Stimulated activated CD4-positive, alpha-beta T cell treated with anti-CD3 and anti-CD28 coated beads, Interleukin-2, amount 100 ng/mL, for 48 hours (primary cell): Measurements from ENCODE around the gene PPP1R13L.
"Not testable (repeated sequence)": the region's sequence is repeated elsewhere in the genome, so short reads cannot be mapped to it uniquely, and the experiment has no call there.

Source experiments
- DNase-seq, 2 donors: peaks; one replicate each; pipeline ENCODE4 v3.0.0-alpha.2; 2020

PPP1R13L gene, protein sequence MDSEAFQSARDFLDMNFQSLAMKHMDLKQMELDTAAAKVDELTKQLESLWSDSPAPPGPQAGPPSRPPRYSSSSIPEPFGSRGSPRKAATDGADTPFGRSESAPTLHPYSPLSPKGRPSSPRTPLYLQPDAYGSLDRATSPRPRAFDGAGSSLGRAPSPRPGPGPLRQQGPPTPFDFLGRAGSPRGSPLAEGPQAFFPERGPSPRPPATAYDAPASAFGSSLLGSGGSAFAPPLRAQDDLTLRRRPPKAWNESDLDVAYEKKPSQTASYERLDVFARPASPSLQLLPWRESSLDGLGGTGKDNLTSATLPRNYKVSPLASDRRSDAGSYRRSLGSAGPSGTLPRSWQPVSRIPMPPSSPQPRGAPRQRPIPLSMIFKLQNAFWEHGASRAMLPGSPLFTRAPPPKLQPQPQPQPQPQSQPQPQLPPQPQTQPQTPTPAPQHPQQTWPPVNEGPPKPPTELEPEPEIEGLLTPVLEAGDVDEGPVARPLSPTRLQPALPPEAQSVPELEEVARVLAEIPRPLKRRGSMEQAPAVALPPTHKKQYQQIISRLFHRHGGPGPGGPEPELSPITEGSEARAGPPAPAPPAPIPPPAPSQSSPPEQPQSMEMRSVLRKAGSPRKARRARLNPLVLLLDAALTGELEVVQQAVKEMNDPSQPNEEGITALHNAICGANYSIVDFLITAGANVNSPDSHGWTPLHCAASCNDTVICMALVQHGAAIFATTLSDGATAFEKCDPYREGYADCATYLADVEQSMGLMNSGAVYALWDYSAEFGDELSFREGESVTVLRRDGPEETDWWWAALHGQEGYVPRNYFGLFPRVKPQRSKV

DNA sequence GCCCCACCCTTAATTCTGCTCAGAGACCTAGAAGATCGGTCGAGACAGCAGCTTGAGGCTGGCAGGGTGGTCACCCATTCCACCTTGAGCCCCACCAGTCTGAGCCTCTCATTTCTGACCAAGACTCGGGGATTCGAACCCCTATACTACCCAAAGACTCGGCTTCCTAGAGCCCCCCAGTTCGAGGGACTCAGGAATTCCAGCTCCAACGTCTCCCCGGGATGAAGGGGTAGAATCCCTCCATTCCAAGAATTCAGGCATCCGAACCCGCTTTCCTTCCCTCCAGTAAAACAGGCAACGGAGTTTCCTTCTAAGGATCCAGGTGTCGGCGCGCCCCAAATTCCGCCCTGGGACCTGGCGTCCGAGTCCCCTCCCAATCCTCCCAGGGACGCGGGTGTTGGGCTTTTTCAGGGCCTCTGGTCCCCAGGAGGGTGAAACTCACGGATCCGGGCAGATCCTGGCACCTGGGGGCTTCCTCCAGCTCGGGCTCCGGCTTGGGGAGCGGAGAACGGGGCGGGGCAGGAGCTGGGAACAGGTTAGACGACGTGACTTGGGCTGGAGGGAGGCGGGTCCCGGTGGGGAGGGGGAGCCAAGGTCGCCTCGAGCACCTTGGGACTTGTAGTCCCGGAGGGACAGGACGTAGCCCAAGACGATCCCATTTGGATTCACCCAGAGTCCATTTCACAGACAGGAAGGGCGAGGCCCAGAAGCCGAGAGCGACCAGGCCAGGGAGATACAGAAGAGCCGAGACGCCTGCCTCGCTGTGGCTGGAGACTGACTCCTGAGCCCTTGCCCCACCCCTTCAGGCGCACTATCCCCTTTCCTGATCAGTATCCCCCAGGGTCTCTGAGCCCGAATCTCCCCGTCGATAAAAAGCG, at the start of gene PPP1R13L:
Gene PPP1R13L (minus strand): TSS at position 513 of the 878 bp plus-strand sequence. CDS start 6,751 bp downstream, outside the sequence.
- DNase-seq = peak; percentile 55 to 58

DNA sequence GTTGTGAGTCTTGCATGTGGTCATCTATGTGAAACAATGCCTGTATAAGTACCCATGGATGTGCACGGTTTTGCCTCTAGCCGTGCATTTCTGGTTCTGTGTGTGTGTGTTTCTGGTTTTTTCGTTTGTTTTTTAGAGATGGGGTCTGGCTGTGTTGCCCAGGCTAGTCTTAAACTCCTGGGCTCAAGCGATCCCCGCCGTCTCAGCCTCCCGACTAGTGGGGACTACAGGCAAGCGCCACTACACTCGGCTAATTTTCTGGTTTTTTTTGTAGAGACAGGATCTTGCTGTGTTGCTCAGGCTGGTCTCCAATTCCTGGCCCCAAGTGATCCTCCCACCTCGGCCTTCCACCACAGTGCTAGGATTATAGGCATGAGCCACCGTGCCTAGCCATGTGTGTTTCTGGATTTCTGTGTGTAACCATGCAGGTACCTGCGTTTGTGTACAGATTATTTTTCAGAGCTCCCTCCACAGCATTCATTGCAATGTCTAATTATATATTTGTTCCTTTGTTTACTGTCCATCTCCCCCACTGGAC, 47.0 kb upstream of the PPP1R13L start:
- no peak for DNase-seq

DNA sequence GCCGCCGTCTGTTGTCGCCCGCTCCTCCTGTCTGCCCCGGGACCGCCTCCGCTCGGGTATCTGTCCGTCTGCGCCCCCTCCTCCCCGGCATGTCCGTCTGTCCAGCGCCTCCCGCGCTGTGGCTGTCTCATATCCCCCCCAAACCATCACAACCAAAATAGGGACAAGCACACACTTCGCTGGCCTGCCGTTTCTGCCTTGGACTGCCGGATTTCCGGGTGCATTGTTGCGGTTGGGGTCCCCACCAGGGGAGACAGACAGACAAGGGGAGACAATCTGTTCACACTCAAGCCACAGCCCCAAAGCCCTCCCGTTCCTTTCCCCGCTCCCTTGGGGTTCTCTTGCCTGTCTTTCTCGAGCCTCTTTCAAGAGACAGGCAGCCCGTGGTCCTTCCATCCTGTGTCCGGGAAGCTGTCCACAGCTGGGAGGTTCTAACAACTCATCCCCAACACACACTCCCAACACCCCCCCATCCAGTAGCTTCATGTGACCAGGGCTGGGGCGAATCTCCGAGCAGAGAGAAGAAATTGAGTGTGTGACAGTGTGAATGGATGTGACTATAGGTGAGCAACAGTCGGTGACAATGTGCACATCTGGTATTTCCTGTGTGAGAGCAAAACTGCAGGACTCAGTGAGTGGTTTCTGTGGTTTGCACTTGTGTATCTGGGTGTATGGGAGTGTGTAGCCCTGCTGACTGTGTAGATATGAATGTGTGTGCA, 46.4 kb upstream of the PPP1R13L start:
- DNase-seq = peak; percentile 33 to 34

DNA sequence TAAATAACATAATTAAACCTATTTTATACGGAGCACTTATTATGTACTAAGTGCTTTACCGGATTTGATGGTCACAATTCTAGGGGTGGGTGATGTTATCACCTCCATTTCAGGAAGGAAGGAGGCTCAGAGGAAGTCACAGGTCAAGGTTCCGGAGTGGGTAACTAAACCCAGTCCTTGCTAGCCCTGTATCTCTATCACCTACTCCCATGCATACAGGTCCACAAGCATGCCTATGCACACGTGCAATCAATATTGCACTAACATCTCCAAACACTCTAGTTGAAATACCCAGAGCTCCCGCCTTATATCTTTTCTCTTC, 45.1 kb upstream of the PPP1R13L start:
- no peak for DNase-seq

- no peak for DNase-seq
Observed at GRCh38 chr19:45448887-45449299, 44.0 kb upstream of the PPP1R13L start.

DNA sequence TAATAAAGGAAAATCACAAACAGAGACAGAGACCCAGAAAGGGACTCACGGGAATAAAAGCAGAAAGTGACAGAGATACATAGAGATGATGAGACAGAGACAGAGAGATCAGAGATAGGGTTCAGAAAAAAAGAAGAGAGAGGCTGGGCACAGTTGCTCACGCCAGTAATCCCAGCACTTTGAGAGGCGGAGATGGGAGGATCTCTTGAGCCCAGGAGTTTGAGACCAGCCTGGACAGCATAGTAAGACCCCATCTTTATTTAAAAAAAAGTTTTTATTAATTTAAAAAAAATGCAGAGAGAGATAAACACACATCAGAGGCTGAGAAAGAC, 43.5 kb upstream of the PPP1R13L start:
- no peak for DNase-seq

GRCh38 chr19:45446944-45447343, 42.1 kb upstream of the PPP1R13L start:
- no peak for DNase-seq

DNA sequence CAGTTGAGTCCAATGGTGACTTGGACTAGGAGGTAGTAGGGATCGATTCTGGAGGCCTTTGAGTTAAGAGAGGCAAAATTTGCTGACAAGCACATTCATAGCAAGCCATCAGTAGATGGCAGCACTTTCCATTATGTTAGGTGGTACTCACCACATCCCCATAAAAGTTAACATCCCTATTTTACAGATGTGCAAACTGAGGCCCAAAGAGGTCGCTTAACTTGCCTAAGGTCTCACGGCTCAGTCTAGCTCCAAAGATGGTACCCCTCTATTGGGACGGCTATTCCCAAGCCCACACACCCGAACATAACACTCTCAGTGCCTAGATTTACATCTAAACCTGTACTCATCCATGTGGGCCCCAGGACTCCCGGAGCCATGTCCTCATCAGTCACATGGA, 41.4 kb upstream of the PPP1R13L start:
- no peak for DNase-seq

- DNase-seq = no peak
Observed at GRCh38 chr19:45445139-45445538, 40.3 kb upstream of the PPP1R13L start.

- peak; percentile 67 to 68 for DNase-seq
Observed at GRCh38 chr19:45444318-45445041, 39.6 kb upstream of the PPP1R13L start.

GRCh38 chr19:45443462-45444317, 38.8 kb upstream of the PPP1R13L start:
- DNase-seq = peak; percentile 40 to 57

GRCh38 chr19:45442778-45443461, 38.1 kb upstream of the PPP1R13L start:
- no peak for DNase-seq

- DNase-seq = no peak
Observed at GRCh38 chr19:45442408-45442777, 37.5 kb upstream of the PPP1R13L start.

DNA sequence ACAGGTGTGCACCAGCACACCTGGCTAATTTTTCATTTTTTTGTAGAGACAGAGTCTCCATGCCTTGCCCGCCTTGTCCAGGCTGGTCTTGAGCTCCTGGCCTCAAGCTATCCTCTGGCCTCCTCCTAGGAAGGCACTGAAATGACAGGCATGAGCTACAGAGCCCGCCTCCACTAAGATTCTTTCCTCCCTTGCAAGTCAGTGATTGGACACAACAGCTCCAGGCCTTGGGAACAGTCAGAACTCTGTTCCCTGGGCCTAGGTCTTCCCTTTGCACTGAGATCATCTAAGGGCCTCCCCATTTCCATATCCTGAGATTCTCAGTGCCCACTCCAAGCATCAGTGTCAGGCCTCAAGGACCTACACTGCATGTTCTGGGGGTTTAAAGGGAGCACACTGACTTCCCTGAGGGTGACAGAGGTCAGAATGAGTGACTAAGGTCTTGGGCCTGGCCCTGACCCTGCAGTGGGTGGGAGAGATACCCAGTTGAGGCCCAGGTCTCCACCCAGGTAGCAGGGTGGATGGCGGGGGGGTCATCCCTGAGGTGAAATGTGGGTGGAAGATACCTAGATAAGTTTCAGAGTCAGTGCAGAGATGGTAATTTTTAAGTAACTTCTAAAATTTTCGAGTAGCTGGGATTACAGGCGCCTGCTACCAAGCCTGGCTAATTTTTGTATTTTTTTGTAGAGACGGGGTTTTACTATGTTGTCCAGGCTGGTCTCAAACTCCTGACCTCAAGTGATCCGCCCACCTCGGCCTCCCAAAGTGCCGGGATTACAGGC, 36.2 kb upstream of the PPP1R13L start:
- DNase-seq = no peak

GRCh38 chr19:45440259-45440638, 35.4 kb upstream of the PPP1R13L start:
- DNase-seq = no peak

DNA sequence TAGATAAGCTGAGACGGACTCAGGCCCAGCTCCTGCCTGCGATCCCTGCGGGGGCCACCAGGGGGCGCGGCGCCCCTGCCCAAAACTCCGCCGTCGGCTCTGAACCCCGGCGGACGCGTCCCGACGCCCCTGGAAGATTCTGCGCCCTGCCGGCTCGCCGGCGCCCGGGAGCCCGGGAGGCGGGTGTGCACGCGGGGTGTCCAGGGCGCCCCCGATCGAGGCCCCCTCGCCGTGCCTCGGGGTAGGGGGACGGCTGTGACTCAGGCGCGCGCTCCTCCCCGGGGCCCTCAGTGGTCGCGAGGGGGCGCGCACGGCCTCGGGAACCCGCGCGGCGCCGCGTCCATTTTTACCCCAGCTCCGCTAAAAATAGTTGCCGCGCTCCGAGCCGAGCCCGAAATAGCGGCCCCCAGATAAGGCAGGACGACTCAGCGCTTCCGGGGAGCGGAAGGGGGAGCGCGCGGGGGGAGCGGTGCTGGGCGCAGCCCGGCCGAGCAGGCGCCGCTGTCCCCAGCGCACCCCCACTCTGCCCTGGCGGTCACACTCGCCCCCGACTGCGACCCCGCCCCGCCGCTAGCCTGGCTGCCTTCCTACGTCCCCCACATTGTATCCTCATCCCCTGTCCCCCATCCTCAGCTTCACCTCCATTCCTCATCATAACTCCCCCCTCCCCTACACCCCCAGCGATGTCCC, 34.8 kb upstream of the PPP1R13L start:
- peak; percentile 76 to 86 for DNase-seq

DNA sequence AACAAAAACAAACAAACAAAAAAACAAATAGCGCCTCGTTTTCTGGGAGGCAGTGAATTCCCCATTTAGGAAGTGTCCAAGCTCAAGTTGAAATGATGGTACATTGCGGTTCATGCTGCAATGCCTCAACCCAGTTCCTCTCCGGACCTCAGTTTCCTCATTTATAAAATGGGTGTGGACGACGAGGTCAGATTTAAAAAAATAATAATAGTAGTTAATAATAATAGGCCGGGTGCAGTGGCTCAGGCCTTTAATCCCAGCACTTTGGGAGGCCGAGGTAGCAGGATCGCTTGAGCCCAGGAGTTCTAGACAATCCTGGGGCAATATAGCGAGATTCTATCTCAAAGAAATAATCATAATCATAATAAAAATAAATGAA, 34.3 kb upstream of the PPP1R13L start:
- no peak for DNase-seq

- no peak for DNase-seq
Observed at GRCh38 chr19:45437328-45437727, 32.5 kb upstream of the PPP1R13L start.

- not testable (repeated sequence) for DNase-seq
Observed at GRCh38 chr19:45432543-45432942, 27.7 kb upstream of the PPP1R13L start.
